Fibroblast of mammary gland (primary cell): Measurements from ENCODE around the gene DIAPH1.

ENCODE experiments used
- DNase-seq: peaks from one replicate; pipeline ENCODE4 v3.0.0-alpha.2; 2010; ENCODE audit warnings: low read depth
- H3K4me3 ChIP-seq: 2 replicates; pipeline ENCODE4 v1.5.1; 2011; ENCODE audit warnings: low read depth, mild to moderate bottlenecking, low read length, moderate library complexity; ENCODE audit not compliant: control insufficient read depth
- TF ChIP-seq, protein P1 (sequence below): conservative IDR thresholded peaks from 2 replicates; pipeline ENCODE4 v1.5.1; 2011; ENCODE audit warnings: low read depth, low read length, inconsistent platforms; ENCODE audit not compliant: control insufficient read depth, insufficient read depth

The DIAPH1 gene

DNA sequence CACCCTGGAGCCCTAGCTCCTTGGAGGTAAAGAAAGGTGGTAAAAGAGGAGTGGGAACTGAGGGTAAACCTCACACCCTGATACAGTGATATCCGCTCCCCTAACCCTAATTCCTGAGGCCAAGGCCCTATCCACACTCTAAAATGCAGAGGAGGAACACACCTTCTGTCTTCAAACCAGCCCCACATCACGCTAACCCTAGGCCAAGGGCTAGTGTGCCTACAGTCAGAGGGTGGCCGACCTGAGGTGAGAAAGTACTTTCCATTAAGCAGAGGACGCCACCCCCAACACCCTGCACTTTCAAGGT is 17.3 kb upstream of the DIAPH1 start:
- H3K4me3 ChIP-seq = peak overlapping the region; percentile 92
- TF ChIP-seq, protein P1, sequence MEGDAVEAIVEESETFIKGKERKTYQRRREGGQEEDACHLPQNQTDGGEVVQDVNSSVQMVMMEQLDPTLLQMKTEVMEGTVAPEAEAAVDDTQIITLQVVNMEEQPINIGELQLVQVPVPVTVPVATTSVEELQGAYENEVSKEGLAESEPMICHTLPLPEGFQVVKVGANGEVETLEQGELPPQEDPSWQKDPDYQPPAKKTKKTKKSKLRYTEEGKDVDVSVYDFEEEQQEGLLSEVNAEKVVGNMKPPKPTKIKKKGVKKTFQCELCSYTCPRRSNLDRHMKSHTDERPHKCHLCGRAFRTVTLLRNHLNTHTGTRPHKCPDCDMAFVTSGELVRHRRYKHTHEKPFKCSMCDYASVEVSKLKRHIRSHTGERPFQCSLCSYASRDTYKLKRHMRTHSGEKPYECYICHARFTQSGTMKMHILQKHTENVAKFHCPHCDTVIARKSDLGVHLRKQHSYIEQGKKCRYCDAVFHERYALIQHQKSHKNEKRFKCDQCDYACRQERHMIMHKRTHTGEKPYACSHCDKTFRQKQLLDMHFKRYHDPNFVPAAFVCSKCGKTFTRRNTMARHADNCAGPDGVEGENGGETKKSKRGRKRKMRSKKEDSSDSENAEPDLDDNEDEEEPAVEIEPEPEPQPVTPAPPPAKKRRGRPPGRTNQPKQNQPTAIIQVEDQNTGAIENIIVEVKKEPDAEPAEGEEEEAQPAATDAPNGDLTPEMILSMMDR = no peak
- DNase-seq = no peak

DNA sequence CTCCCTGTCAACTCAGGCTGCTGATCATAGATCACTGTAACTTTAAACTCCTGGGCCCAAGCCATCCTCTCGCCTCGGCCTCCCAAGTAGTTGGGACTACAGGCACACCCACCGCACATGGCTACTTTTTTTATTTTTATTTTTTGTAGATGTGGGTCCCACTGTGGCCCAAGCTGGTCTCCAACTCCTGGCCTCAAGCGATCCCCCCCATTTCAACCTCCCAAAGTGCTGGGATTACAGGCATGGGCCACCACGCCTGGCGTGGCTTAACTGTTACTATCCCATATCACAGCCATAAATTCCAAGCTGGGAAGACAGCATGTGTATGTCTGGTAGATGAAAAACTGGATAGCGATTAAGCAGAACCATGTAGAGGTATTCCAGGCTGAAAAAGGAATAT is 16.8 kb upstream of the DIAPH1 start:
- no peak for DNase-seq
- H3K4me3 ChIP-seq = peak overlapping the region; percentile 92
- TF ChIP-seq, protein P1 = no peak

DNA sequence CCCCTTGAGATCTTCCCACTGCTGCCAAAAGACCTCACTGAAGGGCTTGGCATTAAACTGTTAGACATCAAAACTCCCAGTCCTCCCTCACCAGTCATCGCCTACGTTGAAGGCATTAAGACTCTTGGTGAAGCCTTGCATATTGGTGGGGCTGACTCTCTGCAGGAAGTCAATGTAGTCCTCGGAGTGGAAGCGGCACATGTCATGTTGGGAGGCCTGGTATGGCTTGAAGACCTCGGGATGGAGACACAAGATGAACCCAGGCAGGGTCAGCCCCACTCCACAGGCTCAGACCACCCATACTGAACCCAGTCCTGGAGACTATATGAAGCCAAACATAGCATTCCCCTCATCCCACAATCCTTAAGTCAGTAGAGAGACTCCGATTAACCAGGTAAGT is 15.9 kb upstream of the DIAPH1 start:
- DNase-seq = no peak

DNA sequence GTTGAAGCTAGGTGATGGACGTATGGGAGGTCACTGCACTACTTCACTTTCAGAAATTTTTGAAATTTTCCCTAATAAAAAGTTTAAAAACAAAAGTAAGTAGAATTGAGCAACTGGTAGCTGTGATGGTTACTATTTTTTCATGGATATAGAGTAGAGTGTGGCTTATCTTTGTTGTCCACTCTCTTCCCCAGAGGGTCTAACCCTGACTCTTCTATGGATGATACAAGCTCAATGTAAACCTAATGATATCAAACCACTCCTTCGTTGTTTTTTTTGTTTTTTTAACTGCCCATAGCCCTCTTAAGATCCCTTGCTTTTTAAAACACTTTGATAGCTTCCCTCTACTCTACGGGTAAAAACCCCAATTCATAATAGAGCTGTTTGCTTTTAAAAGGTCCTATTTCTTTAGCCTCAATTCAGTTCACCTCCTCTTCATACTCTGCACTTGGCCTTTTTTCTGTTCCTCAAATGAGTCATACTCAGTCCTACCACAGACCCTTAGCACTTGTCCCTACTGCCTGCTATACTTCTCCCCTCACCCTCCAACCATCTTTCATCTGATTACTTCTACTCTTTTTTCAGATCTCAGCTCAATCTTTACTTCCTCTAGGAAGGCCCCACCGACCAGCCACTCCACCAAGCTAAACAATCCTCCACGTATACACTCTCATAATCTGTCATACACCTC is 15.2 kb upstream of the DIAPH1 start:
- TF ChIP-seq, protein P1 = no peak
- no peak for DNase-seq
- no peak overlapping the region for H3K4me3 ChIP-seq

More for the DNA sequence above, 15.9 kb upstream of the DIAPH1 start:
- TF ChIP-seq, protein P1 = no peak
- H3K4me3 ChIP-seq = no peak overlapping the region

DNA sequence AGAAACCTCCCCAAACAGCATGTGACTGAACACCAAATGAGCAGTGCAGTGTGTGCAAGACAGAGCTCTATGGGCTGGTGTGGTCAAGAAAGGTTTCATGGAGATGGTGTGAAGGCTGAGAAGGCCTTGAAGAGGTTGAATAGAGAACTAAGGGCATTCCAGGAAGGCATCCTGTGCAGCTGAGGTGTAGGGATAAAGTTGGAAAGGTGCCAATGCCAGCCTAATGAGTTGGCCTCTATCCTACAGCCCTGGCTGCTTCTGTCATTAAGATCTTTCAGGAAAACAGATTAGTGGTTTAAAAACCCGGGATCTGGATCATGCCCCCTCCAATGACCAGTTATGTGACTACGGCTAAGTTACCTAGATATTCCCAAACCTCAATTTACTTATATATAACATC is 13.8 kb upstream of the DIAPH1 start:
- H3K4me3 ChIP-seq = no peak overlapping the region
- TF ChIP-seq, protein P1 = no peak
- DNase-seq = no peak

DNA sequence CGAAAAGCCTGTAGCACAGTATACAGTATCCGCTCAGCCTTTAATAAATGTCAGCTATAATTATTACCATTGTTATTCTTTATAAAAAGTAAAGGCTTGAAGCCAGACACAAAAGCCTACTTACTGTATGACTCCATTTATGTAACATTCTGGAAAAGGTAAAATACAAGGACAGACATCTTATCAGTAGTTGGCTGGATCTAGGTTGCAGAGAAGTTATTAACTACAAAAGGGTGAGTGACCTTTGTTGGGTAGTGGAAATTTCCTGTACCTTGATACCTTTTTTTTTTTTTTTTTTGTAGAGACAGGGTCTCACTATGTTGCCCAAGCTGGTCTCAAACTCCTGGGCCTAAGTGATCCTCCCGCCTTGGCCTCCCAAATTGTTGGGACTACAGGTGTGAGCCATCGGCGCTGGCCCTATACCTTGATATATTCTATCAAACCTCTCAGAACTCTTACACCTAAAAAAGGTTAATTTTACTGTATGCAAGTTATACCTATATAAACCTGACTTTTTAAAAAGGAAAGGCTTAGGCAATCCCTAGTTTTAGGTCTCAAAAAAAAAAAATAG is 11.9 kb upstream of the DIAPH1 start:
- TF ChIP-seq, protein P1 = no peak
- no peak for DNase-seq
- H3K4me3 ChIP-seq = no peak overlapping the region
